IPS-18a (cell line): ENCODE data around the gene RNF26.

Experiments
- H3K27ac ChIP-seq: one replicate; pipeline ENCODE4 v1.5.1; 2013; ENCODE audit warnings: low read length
- H3K27me3 ChIP-seq: one replicate; pipeline ENCODE4 v1.6.1; 2013; ENCODE audit warnings: mild to moderate bottlenecking, low read length; ENCODE audit not compliant: control insufficient read depth, insufficient read depth
- H3K36me3 ChIP-seq: one replicate; pipeline ENCODE4 v1.6.1; 2013; ENCODE audit warnings: low read depth, low read length; ENCODE audit not compliant: control insufficient read depth
- H3K4me1 ChIP-seq: one replicate; pipeline ENCODE4 v1.6.1; 2013; ENCODE audit warnings: low read depth, low read length; ENCODE audit not compliant: control insufficient read depth
- H3K4me3 ChIP-seq: one replicate; pipeline ENCODE4 v1.5.1; 2013; ENCODE audit warnings: low read length
- H3K9ac ChIP-seq: one replicate; pipeline ENCODE4 v1.6.1; 2013; ENCODE audit warnings: mild to moderate bottlenecking, low read length, moderate library complexity
- H3K9me3 ChIP-seq: one replicate; pipeline ENCODE4 v1.6.1; 2013; ENCODE audit warnings: low read depth, low read length; ENCODE audit not compliant: control insufficient read depth

The RNF26 gene

GRCh38 chr11:119371067-119371601 is 36.8 kb downstream of the RNF26 start:
- Histone ChIP-seq H3K36me3 (no peaks in the 10 kb centered on the region), H3K27me3 (no peaks in the 10 kb centered on the region), H3K4me1 (peaks cover 28% of the 10 kb centered on the region), H3K27ac (no peak overlapping the region), H3K4me3 (no peak overlapping the region), H3K9me3 (no peaks in the 10 kb centered on the region), H3K9ac (no peak overlapping the region)

GRCh38 chr11:119371778-119372182 is 37.5 kb downstream of the RNF26 start:
- Histone ChIP-seq H3K9ac (no peak overlapping the region), H3K36me3 (no peaks in the 10 kb centered on the region), H3K4me1 (peaks cover 32% of the 10 kb centered on the region), H3K27me3 (no peaks in the 10 kb centered on the region), H3K27ac (no peak overlapping the region), H3K9me3 (no peaks in the 10 kb centered on the region), H3K4me3 (no peak overlapping the region)

- Histone ChIP-seq H3K36me3 (no peaks in the 10 kb centered on the region), H3K4me3 (no peak overlapping the region), H3K9ac (no peak overlapping the region), H3K4me1 (peaks cover 35% of the 10 kb centered on the region), H3K9me3 (no peaks in the 10 kb centered on the region), H3K27me3 (no peaks in the 10 kb centered on the region), H3K27ac (no peak overlapping the region)
Measured at GRCh38 chr11:119372260-119373058, 38.1 kb downstream of the RNF26 start.

GRCh38 chr11:119373059-119373920 is 39.0 kb downstream of the RNF26 start:
- H3K9ac ChIP-seq, result no peak overlapping the region
- H3K27me3 ChIP-seq, result no peaks in the 10 kb centered on the region
- no peak overlapping the region for H3K4me3 ChIP-seq
- H3K27ac ChIP-seq, result no peak overlapping the region
- no peaks in the 10 kb centered on the region for H3K36me3 ChIP-seq
- H3K9me3 ChIP-seq, result no peaks in the 10 kb centered on the region
- H3K4me1 ChIP-seq, result peaks cover 35% of the 10 kb centered on the region

- Histone ChIP-seq H3K27ac (no peak overlapping the region), H3K4me1 (peaks cover 40% of the 10 kb centered on the region), H3K27me3 (no peaks in the 10 kb centered on the region), H3K4me3 (no peak overlapping the region), H3K9me3 (no peaks in the 10 kb centered on the region), H3K9ac (no peak overlapping the region), H3K36me3 (no peaks in the 10 kb centered on the region)
Measured at GRCh38 chr11:119373921-119374631, 39.7 kb downstream of the RNF26 start.

GRCh38 chr11:119374632-119375336 is 40.5 kb downstream of the RNF26 start:
- Histone ChIP-seq H3K4me3 (no peak overlapping the region), H3K4me1 (peaks cover 44% of the 10 kb centered on the region), H3K27ac (no peak overlapping the region), H3K9me3 (no peaks in the 10 kb centered on the region), H3K27me3 (no peaks in the 10 kb centered on the region), H3K9ac (no peak overlapping the region), H3K36me3 (no peaks in the 10 kb centered on the region)

GRCh38 chr11:119375337-119376196 is 41.2 kb downstream of the RNF26 start:
- Histone ChIP-seq H3K9me3 (no peaks in the 10 kb centered on the region), H3K36me3 (no peaks in the 10 kb centered on the region), H3K4me1 (peaks cover 50% of the 10 kb centered on the region), H3K27ac (no peak overlapping the region), H3K9ac (no peak overlapping the region), H3K27me3 (peaks cover 7% of the 10 kb centered on the region), H3K4me3 (no peak overlapping the region)

- peaks cover 53% of the 10 kb centered on the region for H3K4me1 ChIP-seq
- no peak overlapping the region for H3K27ac ChIP-seq
- no peaks in the 10 kb centered on the region for H3K36me3 ChIP-seq
- H3K9ac ChIP-seq, result no peak overlapping the region
- peaks cover 14% of the 10 kb centered on the region for H3K27me3 ChIP-seq
- H3K9me3 ChIP-seq, result no peaks in the 10 kb centered on the region
- H3K4me3 ChIP-seq, result no peak overlapping the region
Measured at GRCh38 chr11:119376197-119376847, 42.0 kb downstream of the RNF26 start.

- H3K9ac ChIP-seq, result no peak overlapping the region
- no peak overlapping the region for H3K4me3 ChIP-seq
- H3K4me1 ChIP-seq, result peaks cover 53% of the 10 kb centered on the region
- no peak overlapping the region for H3K27ac ChIP-seq
- peaks cover 14% of the 10 kb centered on the region for H3K27me3 ChIP-seq
- H3K36me3 ChIP-seq, result no peaks in the 10 kb centered on the region
- no peaks in the 10 kb centered on the region for H3K9me3 ChIP-seq
Measured at GRCh38 chr11:119377112-119377901, 43.0 kb downstream of the RNF26 start.
